Measurements from ENCODE around the gene PTPRT. TPM values are rescaled to one million over a fixed set of nuclear protein-coding genes. Genes with fewer than 3 reads are reported as not detected.

PTPRT gene
- total RNA-seq, 1 donor from 2014 or later: not detected

DNA sequence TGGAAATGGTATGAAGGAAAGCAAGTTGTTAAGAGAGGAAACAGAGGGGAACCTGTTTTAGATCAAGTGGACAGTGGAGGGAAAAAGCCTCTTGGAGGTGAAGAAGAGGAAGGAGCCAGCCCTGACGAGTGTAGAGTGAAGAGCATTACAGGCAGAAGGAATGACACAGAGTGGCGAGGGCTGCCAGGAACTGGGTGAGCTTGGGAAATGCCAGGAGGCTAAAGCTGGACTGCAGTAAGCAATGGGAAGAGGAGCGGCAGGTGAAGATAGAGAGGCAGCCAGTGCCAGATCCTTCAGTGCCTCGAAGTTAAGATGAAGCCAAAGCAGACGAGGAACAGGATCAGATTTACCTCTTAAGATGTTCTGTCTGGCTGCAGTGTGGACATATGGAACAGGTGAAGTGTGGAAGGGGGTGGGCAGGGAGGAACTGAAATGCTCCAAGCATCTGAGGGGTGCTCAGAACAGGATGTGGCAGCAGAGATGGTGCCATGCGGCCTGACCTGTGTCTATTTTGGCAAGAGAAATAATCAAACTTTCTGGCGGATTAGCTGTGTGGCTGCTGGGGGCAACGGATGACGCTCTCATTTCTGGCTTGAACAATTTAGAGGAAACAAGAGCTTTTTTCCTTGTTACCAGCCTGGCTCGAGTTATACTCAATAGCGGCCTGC is 748.4 kb downstream of the PTPRT start:
- H3K9me3 Mint-ChIP-seq (ENCODE audit: unreplicated experiment): peaks cover 17% of the 10 kb centered on the region
- H3K27ac Mint-ChIP-seq (ENCODE audit: unreplicated experiment): no peak overlapping the region
- no peaks in the 10 kb centered on the region for H3K36me3 Mint-ChIP-seq (ENCODE audit: unreplicated experiment)
- H3K4me3 Mint-ChIP-seq (ENCODE audit: unreplicated experiment): no peak overlapping the region
- no peaks in the 10 kb centered on the region for H3K27me3 Mint-ChIP-seq (ENCODE audit: unreplicated experiment)
- no peak for DNase-seq (ENCODE audit: extremely low spot score, unreplicated experiment)
- no peaks in the 10 kb centered on the region for H3K4me1 Mint-ChIP-seq (ENCODE audit: unreplicated experiment)
- TF ChIP-seq, protein P1, sequence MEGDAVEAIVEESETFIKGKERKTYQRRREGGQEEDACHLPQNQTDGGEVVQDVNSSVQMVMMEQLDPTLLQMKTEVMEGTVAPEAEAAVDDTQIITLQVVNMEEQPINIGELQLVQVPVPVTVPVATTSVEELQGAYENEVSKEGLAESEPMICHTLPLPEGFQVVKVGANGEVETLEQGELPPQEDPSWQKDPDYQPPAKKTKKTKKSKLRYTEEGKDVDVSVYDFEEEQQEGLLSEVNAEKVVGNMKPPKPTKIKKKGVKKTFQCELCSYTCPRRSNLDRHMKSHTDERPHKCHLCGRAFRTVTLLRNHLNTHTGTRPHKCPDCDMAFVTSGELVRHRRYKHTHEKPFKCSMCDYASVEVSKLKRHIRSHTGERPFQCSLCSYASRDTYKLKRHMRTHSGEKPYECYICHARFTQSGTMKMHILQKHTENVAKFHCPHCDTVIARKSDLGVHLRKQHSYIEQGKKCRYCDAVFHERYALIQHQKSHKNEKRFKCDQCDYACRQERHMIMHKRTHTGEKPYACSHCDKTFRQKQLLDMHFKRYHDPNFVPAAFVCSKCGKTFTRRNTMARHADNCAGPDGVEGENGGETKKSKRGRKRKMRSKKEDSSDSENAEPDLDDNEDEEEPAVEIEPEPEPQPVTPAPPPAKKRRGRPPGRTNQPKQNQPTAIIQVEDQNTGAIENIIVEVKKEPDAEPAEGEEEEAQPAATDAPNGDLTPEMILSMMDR (IDR thresholded peaks at IDR 0.05): no peak

- no peak overlapping the region for H3K27ac Mint-ChIP-seq (ENCODE audit: unreplicated experiment)
- TF ChIP-seq, protein P1 (IDR thresholded peaks at IDR 0.05): no peak
- no peaks in the 10 kb centered on the region for H3K4me1 Mint-ChIP-seq (ENCODE audit: unreplicated experiment)
- no peaks in the 10 kb centered on the region for H3K27me3 Mint-ChIP-seq (ENCODE audit: unreplicated experiment)
- DNase-seq (ENCODE audit: extremely low spot score, unreplicated experiment): no peak
- no peak overlapping the region for H3K4me3 Mint-ChIP-seq (ENCODE audit: unreplicated experiment)
- H3K36me3 Mint-ChIP-seq (ENCODE audit: unreplicated experiment): no peaks in the 10 kb centered on the region
- H3K9me3 Mint-ChIP-seq (ENCODE audit: unreplicated experiment): peaks cover 21% of the 10 kb centered on the region
Measured at GRCh38 chr20:42435230-42435629, 754.5 kb downstream of the PTPRT start.

GRCh38 chr20:42432496-42433334 is 757.0 kb downstream of the PTPRT start:
- H3K4me1 Mint-ChIP-seq (ENCODE audit: unreplicated experiment): no peaks in the 10 kb centered on the region
- no peak for DNase-seq (ENCODE audit: extremely low spot score, unreplicated experiment)
- TF ChIP-seq, protein P1 (IDR thresholded peaks at IDR 0.05): no peak
- H3K9me3 Mint-ChIP-seq (ENCODE audit: unreplicated experiment): peaks cover 17% of the 10 kb centered on the region
- no peaks in the 10 kb centered on the region for H3K36me3 Mint-ChIP-seq (ENCODE audit: unreplicated experiment)
- H3K4me3 Mint-ChIP-seq (ENCODE audit: unreplicated experiment): no peak overlapping the region
- H3K27me3 Mint-ChIP-seq (ENCODE audit: unreplicated experiment): no peaks in the 10 kb centered on the region
- H3K27ac Mint-ChIP-seq (ENCODE audit: unreplicated experiment): no peak overlapping the region

DNA sequence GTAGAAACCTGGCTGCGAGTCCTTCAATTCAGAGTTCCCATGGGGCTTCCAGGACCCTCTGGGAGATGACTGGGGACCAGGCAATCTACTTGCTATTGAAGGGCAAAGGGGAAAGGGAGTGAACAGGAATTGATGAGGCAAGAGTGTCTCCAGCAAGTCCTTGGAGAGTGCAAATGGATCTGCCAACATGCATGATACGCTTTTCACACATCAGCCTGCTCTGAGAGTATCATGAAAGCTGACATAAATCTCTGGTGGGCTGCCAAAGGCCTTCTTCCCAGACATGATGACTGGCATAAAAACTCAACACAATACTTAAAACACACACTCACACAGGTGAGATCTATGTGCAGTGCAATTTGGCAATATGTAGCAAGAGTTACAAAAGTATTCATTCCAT is 759.1 kb downstream of the PTPRT start:
- Mint-ChIP-seq H3K4me1 (ENCODE audit: unreplicated experiment) (no peaks in the 10 kb centered on the region), H3K36me3 (ENCODE audit: unreplicated experiment) (no peaks in the 10 kb centered on the region), H3K4me3 (ENCODE audit: unreplicated experiment) (no peak overlapping the region), H3K9me3 (ENCODE audit: unreplicated experiment) (peaks cover 26% of the 10 kb centered on the region), H3K27ac (ENCODE audit: unreplicated experiment) (no peak overlapping the region), H3K27me3 (ENCODE audit: unreplicated experiment) (no peaks in the 10 kb centered on the region)
- TF ChIP-seq, protein P1 (IDR thresholded peaks at IDR 0.05): no peak
- DNase-seq (ENCODE audit: extremely low spot score, unreplicated experiment): no peak

- Mint-ChIP-seq H3K9me3 (ENCODE audit: unreplicated experiment) (peaks cover 33% of the 10 kb centered on the region), H3K4me1 (ENCODE audit: unreplicated experiment) (no peaks in the 10 kb centered on the region), H3K27me3 (ENCODE audit: unreplicated experiment) (no peaks in the 10 kb centered on the region), H3K4me3 (ENCODE audit: unreplicated experiment) (no peak overlapping the region), H3K27ac (ENCODE audit: unreplicated experiment) (no peak overlapping the region), H3K36me3 (ENCODE audit: unreplicated experiment) (no peaks in the 10 kb centered on the region)
- DNase-seq (ENCODE audit: extremely low spot score, unreplicated experiment): no peak
- TF ChIP-seq, protein P1 (IDR thresholded peaks at IDR 0.05): no peak
Measured at GRCh38 chr20:42429761-42430458, 759.8 kb downstream of the PTPRT start.
